IMR-90 (cell line): ENCODE results near the gene FAM193A. TPM values are rescaled to one million over a fixed set of nuclear protein-coding genes. Genes with fewer than 3 reads are reported as not detected.

Source experiments
- ATAC-seq: fragments of 200-7000 bp; cut with Tn5 transposase; 2 replicates; pipeline ENCODE4 v1.9.1; 2020; ENCODE audit warnings: low read depth, mild to moderate bottlenecking, moderate library complexity
- BruUV-seq: library from RNA; stranded (reverse); fragments of 400-500 nt; replicated peaks from 2 replicates; lab custom pipeline; 2021; lab: Mats Ljungman, UMichigan
- CTCF ChIA-PET: fragments of 300-600 bp; formaldehyde crosslinking; extraction: SDS; loops from one replicate; lab custom pipeline; 2021; ENCODE audit warnings: antibody characterized with exemption; lab: Yijun Ruan, JAX
- POLR2A ChIA-PET: fragments of 300-600 bp; sonication (Branson Sonifier 250); formaldehyde crosslinking; loops from one replicate; lab custom pipeline; 2022; ENCODE audit warnings: antibody characterized with exemption; ENCODE audit not compliant: unreplicated experiment; lab: Charles Lee
- DNase-seq: peaks from one replicate; pipeline ENCODE4 v3.0.0; 2013
- H2AFZ ChIP-seq: replicated peaks from 2 replicates; pipeline ENCODE3; 2013; ENCODE audit warnings: low read length, mild to moderate bottlenecking; ENCODE audit not compliant: poor library complexity
- H2AK5ac ChIP-seq: 2 replicates; pipeline ENCODE4 v1.6.1; 2013; ENCODE audit warnings: low read depth, low read length, inconsistent platforms
- H2AK9ac ChIP-seq: replicated peaks from 2 replicates; pipeline ENCODE3; 2013; ENCODE audit warnings: mild to moderate bottlenecking, low read depth, low read length, moderate library complexity; ENCODE audit not compliant: poor library complexity
- H2BK120ac ChIP-seq: 2 replicates; pipeline ENCODE4 v1.6.1; 2013; ENCODE audit warnings: low read depth, low read length, inconsistent platforms
- H2BK15ac ChIP-seq: 3 replicates; pipeline ENCODE4 v1.6.1; 2013; ENCODE audit warnings: low read depth, low read length, inconsistent platforms
- H2BK20ac ChIP-seq: 2 replicates; pipeline ENCODE4 v1.6.1; 2013; ENCODE audit warnings: low read depth, mild to moderate bottlenecking, inconsistent platforms, low read length, moderate library complexity
- H2BK5ac ChIP-seq: 2 replicates; pipeline ENCODE4 v1.6.1; 2013; ENCODE audit warnings: mild to moderate bottlenecking, low read depth, low read length, inconsistent platforms; ENCODE audit not compliant: poor library complexity, severe bottlenecking
- H3K14ac ChIP-seq: replicated peaks from 2 replicates; pipeline ENCODE4 v1.6.1; 2013; ENCODE audit warnings: low read depth, low read length, inconsistent platforms
- H3K18ac ChIP-seq: 2 replicates; pipeline ENCODE4 v1.6.1; 2013; ENCODE audit warnings: low read depth, low read length, control low read depth
- H3K23ac ChIP-seq: 2 replicates; pipeline ENCODE4 v1.6.1; 2013; ENCODE audit warnings: low read depth, low read length, inconsistent platforms
- H3K27ac ChIP-seq: 2 replicates; pipeline ENCODE4 v1.5.1; 2013; ENCODE audit warnings: mild to moderate bottlenecking, control low read depth, low read length; ENCODE audit not compliant: insufficient read depth
- H3K27me3 ChIP-seq: 2 replicates; pipeline ENCODE4 v1.6.1; 2013; ENCODE audit warnings: low read length; ENCODE audit not compliant: control insufficient read depth, insufficient read depth
- H3K36me3 ChIP-seq: 2 replicates; pipeline ENCODE4 v1.6.1; 2013; ENCODE audit warnings: low read length, mixed read lengths; ENCODE audit not compliant: control insufficient read depth, insufficient read depth
- H3K4ac ChIP-seq: 2 replicates; pipeline ENCODE4 v1.6.1; 2013; ENCODE audit warnings: low read depth, low read length, inconsistent platforms
- H3K4me1 ChIP-seq: 2 replicates; pipeline ENCODE4 v1.6.1; 2013; ENCODE audit warnings: low read length, mixed read lengths; ENCODE audit not compliant: control insufficient read depth, insufficient read depth
- H3K4me2 ChIP-seq: 2 replicates; pipeline ENCODE4 v1.6.1; 2013; ENCODE audit warnings: low read depth, mild to moderate bottlenecking, control low read depth, low read length, moderate library complexity
- H3K4me3 ChIP-seq: 2 replicates; pipeline ENCODE4 v1.5.1; 2013; ENCODE audit warnings: low read depth, mild to moderate bottlenecking, control low read depth, low read length, moderate library complexity; ENCODE audit not compliant: insufficient read depth
- H3K56ac ChIP-seq: 2 replicates; pipeline ENCODE4 v1.6.1; 2013; ENCODE audit warnings: low read length, inconsistent platforms; ENCODE audit not compliant: insufficient read depth; ENCODE audit errors: extremely low read depth
- H3K79me1 ChIP-seq, 2 experiments: 2 replicates each; pipeline ENCODE4 v1.6.1; 2013; ENCODE audit warnings: low read length in 2 of 2, inconsistent platforms in 1 of 2, low read depth in 1 of 2
- H3K9ac ChIP-seq: 2 replicates; pipeline ENCODE4 v1.6.1; 2013; ENCODE audit warnings: low read depth, low read length, control low read depth
- H3K9me1 ChIP-seq: 2 replicates; pipeline ENCODE4 v1.6.1; 2013; ENCODE audit warnings: low read length, inconsistent platforms; ENCODE audit not compliant: insufficient read depth
- H3K9me3 ChIP-seq: 2 replicates; pipeline ENCODE4 v1.6.1; 2013; ENCODE audit warnings: low read length; ENCODE audit not compliant: control insufficient read depth, insufficient read depth
- H4K20me1 ChIP-seq: 2 replicates; pipeline ENCODE4 v1.6.1; 2013; ENCODE audit warnings: low read length, inconsistent platforms; ENCODE audit not compliant: insufficient read depth
- H4K5ac ChIP-seq: 2 replicates; pipeline ENCODE4 v1.6.1; 2013; ENCODE audit warnings: mild to moderate bottlenecking, low read depth, low read length, control low read depth
- H4K8ac ChIP-seq, 2 experiments: 2 replicates each; pipeline ENCODE4 v1.6.1; 2013; ENCODE audit warnings: low read depth in 2 of 2, low read length in 2 of 2, control low read depth in 1 of 2, inconsistent platforms in 1 of 2
- H4K91ac ChIP-seq: 2 replicates; pipeline ENCODE4 v1.6.1; 2013; ENCODE audit warnings: low read depth, low read length, inconsistent platforms; ENCODE audit not compliant: insufficient read depth
- BHLHE40 ChIP-seq: fragments of 150-350 bp; IDR thresholded peaks from 2 replicates; pipeline ENCODE4 v1.6.1; 2016; ENCODE audit warnings: mild to moderate bottlenecking, low read depth, low read length
- CHD1 ChIP-seq: IDR thresholded peaks from 2 replicates; pipeline ENCODE4 v1.6.1; 2012; ENCODE audit warnings: low read depth, low read length, improper control_type of control experiment
- FOS ChIP-seq: fragments of 150-350 bp; IDR thresholded peaks from 2 replicates; pipeline ENCODE4 v1.6.1; 2016; ENCODE audit warnings: low read depth, low read length
- MAFK ChIP-seq: IDR thresholded peaks from 2 replicates; pipeline ENCODE4 v1.6.1; 2012; ENCODE audit warnings: low read depth, low read length, improper control_type of control experiment
- MAZ ChIP-seq: IDR thresholded peaks from 2 replicates; pipeline ENCODE4 v1.6.1; 2012; ENCODE audit warnings: low read depth, mild to moderate bottlenecking, low read length, improper control_type of control experiment, moderate library complexity, borderline replicate concordance
- MXI1 ChIP-seq: IDR thresholded peaks from 2 replicates; pipeline ENCODE4 v1.6.1; 2012; ENCODE audit warnings: low read depth, mild to moderate bottlenecking, low read length, moderate library complexity, borderline replicate concordance
- POLR2A ChIP-seq: IDR thresholded peaks from 2 replicates; pipeline ENCODE4 v1.6.1; 2012; ENCODE audit warnings: mild to moderate bottlenecking, low read depth, low read length
- RAD21 ChIP-seq: IDR thresholded peaks from 2 replicates; pipeline ENCODE4 v1.6.1; 2012; ENCODE audit warnings: low read length, improper control_type of control experiment
- SMC3 ChIP-seq: fragments of 150-350 bp; IDR thresholded peaks from 2 replicates; pipeline ENCODE4 v1.6.1; 2016; ENCODE audit warnings: low read depth, mild to moderate bottlenecking, antibody characterized with exemption, low read length, moderate library complexity
- WGBS, 2 experiments: methylation state at CpG; one replicate each; pipeline versions ENCODE4 v1.1.5 to v1.1.7; 2013; ENCODE audit warnings: missing lambda C conversion rate in 2 of 2; ENCODE audit not compliant: insufficient read length in 1 of 2; ENCODE audit errors: extremely low coverage in 2 of 2; 5-methylcytosine and 5-hydroxymethylcytosine counted together
- dilution Hi-C: fragments of 300-500 bp; cut with HindIII; formaldehyde crosslinking; loops from one replicate; pipeline ENCODE4 v1.14.3; 2018; ENCODE audit warnings: low sequenced_read_pairs; ENCODE audit not compliant: unreplicated experiment
- in situ Hi-C: fragments of 300-500 bp; cut with MboI; formaldehyde crosslinking; loops from 3 replicates; pipeline ENCODE4 v1.14.3; 2019; ENCODE audit warnings: low sequenced_read_pairs, inconsistent platforms, mixed read lengths
- intact Hi-C: fragments of 100-400 bp; cut with micrococcal nuclease; formaldehyde crosslinking; loops from 2 replicates; pipeline ENCODE4 v1.10.0; 2022
- polyA plus RNA-seq, 3 experiments: library from polyadenylated mRNA; depleted of rRNA; stranded (reverse); fragments of >200 nt; gene quantifications; 2 replicates each; pipeline ENCODE4 v1.2.3, GENCODE V29; 2012; ENCODE audit warnings: low replicate concordance in 1 of 3
- total RNA-seq: library from RNA; depleted of rRNA; stranded (reverse); fragments of >200 nt; gene quantifications from 2 replicates; pipeline ENCODE4 v1.2.3, GENCODE V29; 2012
- TF ChIP-seq, protein P1 (sequence below): conservative IDR thresholded peaks from 2 replicates; pipeline ENCODE4 v1.5.1; 2012; ENCODE audit warnings: mild to moderate bottlenecking, low read depth, low read length, improper control_type of control experiment
- TF ChIP-seq, protein P2 (sequence below): fragments of 150-350 bp; IDR thresholded peaks from 2 replicates; pipeline ENCODE4 v1.6.1; 2016; ENCODE audit warnings: low read depth, mild to moderate bottlenecking, low read length, moderate library complexity, borderline replicate concordance
- TF ChIP-seq, protein P3 (sequence below): fragments of 150-350 bp; IDR thresholded peaks from 2 replicates; pipeline ENCODE4 v1.6.1; 2017; ENCODE audit warnings: mild to moderate bottlenecking, antibody characterized with exemption, low read length, low read depth

FAM193A gene
- total and polyA plus RNA-seq, 2 of the 4 experiments (the other 2 are of a cell fraction): 6.8 to 11.0 TPM

DNA sequence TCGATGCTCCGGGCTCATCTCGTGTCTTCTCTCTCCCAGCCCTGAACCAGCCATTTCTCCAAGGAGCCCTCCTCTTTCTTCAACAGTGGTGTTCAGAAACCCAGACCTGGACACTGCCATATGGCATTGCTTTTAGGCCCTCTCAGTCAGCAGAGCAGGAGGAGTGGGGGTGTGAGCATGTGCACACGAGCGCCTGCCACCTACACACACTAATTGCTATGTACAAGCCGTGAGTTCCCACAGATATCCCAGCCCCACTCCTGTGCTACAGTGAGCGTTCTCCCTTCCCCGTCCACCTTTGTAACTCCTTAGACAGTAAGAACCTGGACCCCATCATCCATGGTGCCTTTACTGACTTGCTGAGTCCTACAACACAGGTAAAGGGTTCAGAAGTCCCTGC, 165.9 kb downstream of the FAM193A start:
- no peak overlapping the region for H2AK9ac ChIP-seq
- DNase-seq: no peak
- no peak overlapping the region for H4K8ac ChIP-seq
- BruUV-seq: no TSS peak
- no peak overlapping the region for H3K56ac ChIP-seq
- peaks cover 58% of the 10 kb centered on the region for H3K36me3 ChIP-seq
- H2BK20ac ChIP-seq: no peak overlapping the region
- H3K18ac ChIP-seq: no peak overlapping the region
- no peak overlapping the region for H3K4me2 ChIP-seq
- no peak overlapping the region for H2AFZ ChIP-seq
- H3K27ac ChIP-seq: no peak overlapping the region
- H2BK120ac ChIP-seq: no peak overlapping the region
- no peaks in the 10 kb centered on the region for H3K4me1 ChIP-seq
- in situ Hi-C loops: no loop called here
- H3K4ac ChIP-seq: no peak overlapping the region
- no peak overlapping the region for H3K14ac ChIP-seq
- no peak overlapping the region for H4K91ac ChIP-seq
- intact Hi-C loops: no loop called here
- no peak for ATAC-seq
- H3K23ac ChIP-seq: no peak overlapping the region
- dilution Hi-C loops: no loop called here
- POLR2A ChIA-PET: no interaction called here
- H3K79me1 ChIP-seq: peaks cover 10 to 29% of the 10 kb centered on the region in 2 experiments
- H3K9ac ChIP-seq: no peak overlapping the region
- no peaks in the 10 kb centered on the region for H3K9me3 ChIP-seq
- H2BK15ac ChIP-seq: no peak overlapping the region
- H3K9me1 ChIP-seq: 0 out of 2 replicates have a peak, but pooled peaks cover 3% of the 10 kb centered on the region
- H4K20me1 ChIP-seq: peaks cover 3% of the 10 kb centered on the region; the same call in 1 of the 2 replicates
- H4K5ac ChIP-seq: no peak overlapping the region
- H2AK5ac ChIP-seq: no peak overlapping the region
- WGBS, 2 experiments: 100% methylated on average over 2 of the region's 8 CpGs; no CpG with 5 or more reads in 1 of the 2 experiments
- TF ChIP-seq MAZ: no peak
- no peak for TF ChIP-seq MXI1
- no peak for TF ChIP-seq RAD21
- no peak for TF ChIP-seq FOS
- TF ChIP-seq, protein P1, sequence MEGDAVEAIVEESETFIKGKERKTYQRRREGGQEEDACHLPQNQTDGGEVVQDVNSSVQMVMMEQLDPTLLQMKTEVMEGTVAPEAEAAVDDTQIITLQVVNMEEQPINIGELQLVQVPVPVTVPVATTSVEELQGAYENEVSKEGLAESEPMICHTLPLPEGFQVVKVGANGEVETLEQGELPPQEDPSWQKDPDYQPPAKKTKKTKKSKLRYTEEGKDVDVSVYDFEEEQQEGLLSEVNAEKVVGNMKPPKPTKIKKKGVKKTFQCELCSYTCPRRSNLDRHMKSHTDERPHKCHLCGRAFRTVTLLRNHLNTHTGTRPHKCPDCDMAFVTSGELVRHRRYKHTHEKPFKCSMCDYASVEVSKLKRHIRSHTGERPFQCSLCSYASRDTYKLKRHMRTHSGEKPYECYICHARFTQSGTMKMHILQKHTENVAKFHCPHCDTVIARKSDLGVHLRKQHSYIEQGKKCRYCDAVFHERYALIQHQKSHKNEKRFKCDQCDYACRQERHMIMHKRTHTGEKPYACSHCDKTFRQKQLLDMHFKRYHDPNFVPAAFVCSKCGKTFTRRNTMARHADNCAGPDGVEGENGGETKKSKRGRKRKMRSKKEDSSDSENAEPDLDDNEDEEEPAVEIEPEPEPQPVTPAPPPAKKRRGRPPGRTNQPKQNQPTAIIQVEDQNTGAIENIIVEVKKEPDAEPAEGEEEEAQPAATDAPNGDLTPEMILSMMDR: no peak
- no peak for TF ChIP-seq MAFK
- TF ChIP-seq POLR2A: no peak
- no peak for TF ChIP-seq CHD1
- TF ChIP-seq, protein P2, sequence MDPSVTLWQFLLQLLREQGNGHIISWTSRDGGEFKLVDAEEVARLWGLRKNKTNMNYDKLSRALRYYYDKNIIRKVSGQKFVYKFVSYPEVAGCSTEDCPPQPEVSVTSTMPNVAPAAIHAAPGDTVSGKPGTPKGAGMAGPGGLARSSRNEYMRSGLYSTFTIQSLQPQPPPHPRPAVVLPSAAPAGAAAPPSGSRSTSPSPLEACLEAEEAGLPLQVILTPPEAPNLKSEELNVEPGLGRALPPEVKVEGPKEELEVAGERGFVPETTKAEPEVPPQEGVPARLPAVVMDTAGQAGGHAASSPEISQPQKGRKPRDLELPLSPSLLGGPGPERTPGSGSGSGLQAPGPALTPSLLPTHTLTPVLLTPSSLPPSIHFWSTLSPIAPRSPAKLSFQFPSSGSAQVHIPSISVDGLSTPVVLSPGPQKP: no peak
- no peak for TF ChIP-seq BHLHE40
- TF ChIP-seq, protein P3, sequence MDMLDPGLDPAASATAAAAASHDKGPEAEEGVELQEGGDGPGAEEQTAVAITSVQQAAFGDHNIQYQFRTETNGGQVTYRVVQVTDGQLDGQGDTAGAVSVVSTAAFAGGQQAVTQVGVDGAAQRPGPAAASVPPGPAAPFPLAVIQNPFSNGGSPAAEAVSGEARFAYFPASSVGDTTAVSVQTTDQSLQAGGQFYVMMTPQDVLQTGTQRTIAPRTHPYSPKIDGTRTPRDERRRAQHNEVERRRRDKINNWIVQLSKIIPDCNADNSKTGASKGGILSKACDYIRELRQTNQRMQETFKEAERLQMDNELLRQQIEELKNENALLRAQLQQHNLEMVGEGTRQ: no peak
- TF ChIP-seq SMC3: no peak
- H3K4me3 ChIP-seq: no peak overlapping the region
- no peak overlapping the region for H2BK5ac ChIP-seq
- CTCF ChIA-PET: no interaction called here
- no peaks in the 10 kb centered on the region for H3K27me3 ChIP-seq
